GM12878 (cell line): ENCODE data around the gene GSAP. TPM values are rescaled to one million over a fixed set of nuclear protein-coding genes. Genes with fewer than 3 reads are reported as not detected.

ENCODE experiments used
- ATAC-seq: fragments of 200-7000 bp; cut with Tn5 transposase; 3 replicates; pipeline ENCODE4 v1.9.1; 2020; ENCODE audit warnings: mild to moderate bottlenecking, moderate library complexity
- BruUV-seq: library from RNA; stranded (reverse); fragments of 400-500 nt; replicated peaks from 2 replicates; lab custom pipeline; 2021; lab: Mats Ljungman, UMichigan
- CTCF ChIA-PET: fragments of 300-600 bp; sonication (Branson Sonifier 250); formaldehyde crosslinking; extraction: SDS; loops from one replicate; lab custom pipeline; 2021; ENCODE audit warnings: inconsistent platforms; lab: Yijun Ruan, JAX
- POLR2A ChIA-PET: fragments of 350-600 bp; formaldehyde crosslinking; extraction: SDS; loops from one replicate; lab custom pipeline; 2021; ENCODE audit warnings: inconsistent platforms; lab: Charles Lee
- RAD21 ChIA-PET: fragments of 300-600 bp; sonication (Branson Sonifier 250); formaldehyde crosslinking; loops from one replicate; lab custom pipeline; 2023; ENCODE audit warnings: antibody characterized with exemption; ENCODE audit not compliant: unreplicated experiment; lab: Charles Lee
- SMC1A ChIA-PET: fragments of 300-600 bp; sonication (Branson Sonifier 250); formaldehyde crosslinking; loops from one replicate; lab custom pipeline; 2023; ENCODE audit not compliant: unreplicated experiment, uncharacterized antibody; lab: Charles Lee
- DNase-seq: peaks from one replicate; pipeline ENCODE4 v3.0.0-alpha.2; 2011; ENCODE audit warnings: low read depth, low spot score
- FAIRE-seq: peaks from 3 replicates; lab custom pipeline; 2011; peaks lifted over from hg19 to GRCh38; lab: Jason Lieb, UNC
- H2AFZ ChIP-seq: 2 replicates; pipeline ENCODE4 v1.6.0; 2011; ENCODE audit warnings: low read depth, low read length, control low read depth; ENCODE audit not compliant: control insufficient read depth
- H3K27ac ChIP-seq: 2 replicates; pipeline ENCODE4 v1.5.1; 2011; ENCODE audit warnings: control low read depth; ENCODE audit not compliant: control insufficient read depth, insufficient read depth
- H3K27me3 ChIP-seq, 2 experiments: replicated peaks in 1 of 2; 2 replicates each; pipeline versions ENCODE4 v1.6.0 to v1.6.1; 2011; ENCODE audit warnings: low read length in 1 of 2; ENCODE audit not compliant: control insufficient read depth in 2 of 2, insufficient read depth in 2 of 2
- H3K36me3 ChIP-seq, 2 experiments: 2 replicates each; pipeline ENCODE4 v1.5.1; 2011; ENCODE audit warnings: low read length in 1 of 2; ENCODE audit not compliant: control insufficient read depth in 2 of 2, insufficient read depth in 2 of 2
- H3K4me1 ChIP-seq: 2 replicates; pipeline ENCODE4 v1.6.1; 2011; ENCODE audit warnings: mild to moderate bottlenecking, low read length, moderate library complexity, mixed read lengths; ENCODE audit not compliant: control insufficient read depth, insufficient read depth
- H3K4me2 ChIP-seq: 2 replicates; pipeline ENCODE4 v1.6.0; 2011; ENCODE audit warnings: control low read depth; ENCODE audit not compliant: control insufficient read depth, insufficient read depth
- H3K4me3 ChIP-seq: fragments of 200-600 bp; sonication (generic); 2 replicates; pipeline ENCODE4 v1.5.1; 2016
- H3K79me2 ChIP-seq: 2 replicates; pipeline ENCODE4 v1.6.0; 2011; ENCODE audit warnings: low read length; ENCODE audit not compliant: control insufficient read depth, insufficient read depth
- H3K9ac ChIP-seq: 2 replicates; pipeline ENCODE4 v1.8.0; 2011; ENCODE audit warnings: low read length, control low read depth, mixed read lengths; ENCODE audit not compliant: control insufficient read depth, insufficient read depth
- H3K9me3 ChIP-seq: replicated peaks from 3 replicates; pipeline ENCODE4 v1.5.1; 2011; ENCODE audit warnings: mild to moderate bottlenecking, low read length; ENCODE audit not compliant: control insufficient read depth, insufficient read depth
- H4K20me1 ChIP-seq: 2 replicates; pipeline ENCODE4 v1.6.0; 2011; ENCODE audit not compliant: control insufficient read depth, insufficient read depth
- BACH1 ChIP-seq: fragments of 450-650 bp; IDR thresholded peaks from 2 replicates; pipeline ENCODE4 v1.6.1; 2017; ENCODE audit warnings: mild to moderate bottlenecking, borderline replicate concordance
- BRCA1 ChIP-seq: IDR thresholded peaks from 2 replicates; pipeline ENCODE4 v1.6.1; 2011; ENCODE audit warnings: low read depth, low read length, improper control_type of control experiment
- CEBPB ChIP-seq, 2 experiments: fragments of 150-350 bp in 1 of 2; IDR thresholded peaks; 2 replicates each; pipeline ENCODE4 v1.6.1; 2012 to 2014; ENCODE audit warnings: low read depth in 2 of 2, low read length in 2 of 2, borderline replicate concordance in 1 of 2, inconsistent platforms in 1 of 2
- ESRRA ChIP-seq: IDR thresholded peaks from 2 replicates; pipeline ENCODE4 v1.6.1; 2012; ENCODE audit warnings: mild to moderate bottlenecking, low read length, improper control_type of control experiment
- IKZF1 ChIP-seq: fragments of 450-650 bp; conservative IDR thresholded peaks from 2 replicates; pipeline ENCODE4 v1.6.1; 2017; ENCODE audit warnings: antibody characterized with exemption, mild to moderate bottlenecking
- NR2C2 ChIP-seq: IDR thresholded peaks from 2 replicates; pipeline ENCODE4 v1.6.1; 2011; ENCODE audit warnings: borderline replicate concordance, low read depth; ENCODE audit not compliant: control insufficient read depth, insufficient read length
- NR2F1 ChIP-seq: fragments of 450-650 bp; conservative IDR thresholded peaks from 2 replicates; pipeline ENCODE4 v1.6.1; 2017; ENCODE audit warnings: mild to moderate bottlenecking
- PRDM15 ChIP-seq: fragments of 450-650 bp; formaldehyde crosslinking; IDR thresholded peaks from 2 replicates; pipeline ENCODE4 v1.4.0; 2020; ENCODE audit warnings: mild to moderate bottlenecking, moderate library complexity
- STAT1 ChIP-seq: fragments of 450-650 bp; conservative IDR thresholded peaks from 2 replicates; pipeline ENCODE4 v1.6.1; 2014; ENCODE audit warnings: antibody characterized with exemption, mild to moderate bottlenecking
- WRNIP1 ChIP-seq: IDR thresholded peaks from 2 replicates; pipeline ENCODE4 v1.6.1; 2011; ENCODE audit warnings: low read depth, low read length, improper control_type of control experiment, borderline replicate concordance
- ZBTB11 ChIP-seq: fragments of 450-650 bp; formaldehyde crosslinking; IDR thresholded peaks from 2 replicates; pipeline ENCODE4 v1.5.0; 2022; ENCODE audit warnings: mild to moderate bottlenecking, missing genetic modification characterization
- WGBS: methylation state at CpG from one replicate; pipeline ENCODE4 v1.1.6; 2016; ENCODE audit warnings: low lambda C conversion rate; ENCODE audit not compliant: insufficient replicate concordance, insufficient coverage; ENCODE audit errors: missing lambda C conversion rate; 5-methylcytosine and 5-hydroxymethylcytosine counted together
- in situ Hi-C: fragments of 300-500 bp; cut with MboI; formaldehyde crosslinking; loops from 9 replicates; pipeline ENCODE4 v1.14.3; 2018; ENCODE audit warnings: mixed read lengths
- intact Hi-C: fragments of 100-400 bp; cut with micrococcal nuclease; formaldehyde crosslinking; loops from one replicate; pipeline ENCODE4 v1.14.2; 2022; ENCODE audit not compliant: unreplicated experiment
- polyA plus RNA-seq, 11 experiments: library from polyadenylated mRNA; depleted of rRNA in 4 of 11; unstranded in 6 of 11; stranded (reverse) in 5 of 11; fragments of >200 nt; fragmentation: Nextera tagmentation in 4 of 11; fragmentation: Illumina TruSeq in 1 of 11; extraction: Ambion mirVana in 4 of 11; extraction: Trizol in 1 of 11; gene quantifications; 1 replicate in 1 of 11; 2 replicates in 10 of 11; pipeline versions ENCODE4 v1.2.1 to v1.2.3, GENCODE V29; 2011 to 2016; ENCODE audit warnings: inconsistent platforms in 2 of 11, missing spikeins in 2 of 11, low read depth in 1 of 11
- total RNA-seq, 4 experiments: library from RNA; depleted of rRNA in 3 of 4; stranded (reverse); fragments of >200 nt in 3 of 4; fragmentation: Illumina TruSeq in 1 of 4; extraction: Trizol in 1 of 4; gene quantifications; 2 replicates each; pipeline versions ENCODE4 v1.2.1 to v1.2.3, GENCODE V29; 2013 to 2021
- TF ChIP-seq, protein P1 (sequence below): fragments of 150-350 bp; IDR thresholded peaks from 2 replicates; pipeline ENCODE4 v1.6.1; 2014; ENCODE audit warnings: mild to moderate bottlenecking, low read depth, low read length

GSAP gene
- total and polyA plus RNA-seq, 10 of the 15 experiments (the other 5 are each of a cell fraction or from before 2014, with no cell fraction given) = 6.6 to 38.1 (median 21.8) TPM

DNA sequence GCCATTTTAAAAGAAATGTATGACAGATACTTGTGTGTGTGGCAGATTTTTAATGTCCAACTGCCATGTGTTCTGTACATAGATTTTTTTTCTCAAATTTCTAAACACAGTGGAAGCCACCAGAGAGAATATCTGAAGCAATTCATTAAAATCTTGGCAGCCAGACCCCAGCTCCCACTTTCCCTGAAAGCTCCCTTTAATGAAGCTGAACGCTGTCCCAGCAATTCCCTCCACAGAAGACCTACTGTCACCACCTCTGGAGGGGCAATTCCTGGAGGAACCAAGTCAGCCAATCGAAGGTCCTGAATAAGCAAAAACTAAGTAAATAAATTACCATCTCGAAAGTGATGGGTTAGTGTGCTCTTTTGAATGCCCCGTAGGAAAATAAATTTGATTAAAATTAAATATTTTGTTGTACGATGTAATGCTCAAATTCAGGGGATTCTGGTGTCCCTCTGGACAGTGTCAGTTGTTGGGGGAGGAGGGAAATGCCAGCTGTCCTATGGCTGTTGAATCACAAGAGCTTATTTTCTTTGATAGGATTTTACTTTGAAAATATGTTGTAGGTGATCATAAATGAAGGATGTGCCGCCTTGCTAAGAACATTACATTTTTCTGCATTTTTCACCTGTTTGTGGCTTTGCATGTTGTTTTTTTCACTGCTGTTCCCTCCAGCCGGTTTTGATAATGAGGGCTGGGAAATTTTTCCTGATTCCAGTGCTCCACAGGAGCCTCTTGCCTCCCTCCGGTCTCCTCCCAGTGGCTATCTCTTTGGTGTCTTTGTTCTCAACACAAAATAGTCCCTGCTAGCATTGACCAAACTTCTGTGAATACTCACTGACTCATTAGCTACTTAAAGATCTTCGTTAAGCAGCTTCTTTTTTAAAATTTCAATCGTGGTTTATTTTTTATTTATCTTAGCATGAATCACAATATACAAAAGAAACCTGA is 9.2 kb upstream of the GSAP start:
- no peaks in the 10 kb centered on the region for H4K20me1 ChIP-seq
- H3K79me2 ChIP-seq = no peaks in the 10 kb centered on the region
- 60% methylated on average over 10 of the region's 10 CpGs for WGBS
- TF ChIP-seq STAT1 (no peak), PRDM15 (no peak), BRCA1 (no peak), NR2C2 (no peak), BACH1 (no peak), CEBPB (IDR thresholded peaks at IDR 0.05; ENCODE audit: borderline replicate concordance in 1 of 2, low read depth in 2 of 2, low read length in 2 of 2) (no peak), ESRRA (no peak), WRNIP1 (no peak), ZBTB11 (CRISPR knock-in tag) (no peak), NR2F1 (no peak), IKZF1 (no peak)
- TF ChIP-seq, protein P1, sequence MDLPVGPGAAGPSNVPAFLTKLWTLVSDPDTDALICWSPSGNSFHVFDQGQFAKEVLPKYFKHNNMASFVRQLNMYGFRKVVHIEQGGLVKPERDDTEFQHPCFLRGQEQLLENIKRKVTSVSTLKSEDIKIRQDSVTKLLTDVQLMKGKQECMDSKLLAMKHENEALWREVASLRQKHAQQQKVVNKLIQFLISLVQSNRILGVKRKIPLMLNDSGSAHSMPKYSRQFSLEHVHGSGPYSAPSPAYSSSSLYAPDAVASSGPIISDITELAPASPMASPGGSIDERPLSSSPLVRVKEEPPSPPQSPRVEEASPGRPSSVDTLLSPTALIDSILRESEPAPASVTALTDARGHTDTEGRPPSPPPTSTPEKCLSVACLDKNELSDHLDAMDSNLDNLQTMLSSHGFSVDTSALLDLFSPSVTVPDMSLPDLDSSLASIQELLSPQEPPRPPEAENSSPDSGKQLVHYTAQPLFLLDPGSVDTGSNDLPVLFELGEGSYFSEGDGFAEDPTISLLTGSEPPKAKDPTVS = no peak
- peak overlapping the region; percentile 54; the same call in 1 of the 2 replicates for H3K4me3 ChIP-seq
- POLR2A ChIA-PET = interaction anchor here (0.7 to 1.7 kb wide), 9 partner anchors 9 to 198 kb away, joined by 3 to 15 read pairs (median 4); partner anchors contain the start of gene GSAP
- peak overlapping the region; percentile 53 for H2AFZ ChIP-seq
- no TSS peak for BruUV-seq
- peaks cover 27% of the 10 kb centered on the region for H3K4me1 ChIP-seq
- H3K9me3 ChIP-seq = no peaks in the 10 kb centered on the region
- FAIRE-seq = no peak
- H3K27ac ChIP-seq = peak overlapping the region; percentile 78
- no peak for DNase-seq
- peak overlapping the region; percentile 54; the same call in 1 of the 2 replicates for H3K9ac ChIP-seq
- CTCF ChIA-PET = interaction anchor here (0.7 to 6.3 kb wide), 6 partner anchors 10 to 178 kb away, joined by 3 to 59 read pairs (median 4); partner anchors contain the start of gene GSAP
- no peaks in the 10 kb centered on the region for H3K27me3 ChIP-seq
- intact Hi-C loops = loop anchor here (2.0 kb wide), 1 partner anchor 39 kb away; no protein-coding TSS in a partner anchor
- SMC1A ChIA-PET = interaction anchor here (0.6 to 6.7 kb wide), 23 partner anchors 9 to 178 kb away, joined by 3 to 68 read pairs (median 4); partner anchors contain the start of gene GSAP
- RAD21 ChIA-PET = interaction anchor here (0.6 to 4.9 kb wide), 12 partner anchors 9 to 133 kb away, joined by 3 to 32 read pairs (median 4); partner anchors contain the start of gene GSAP
- peak overlapping the region; percentile 75 for H3K4me2 ChIP-seq
- ATAC-seq = peak; percentile 61
- in situ Hi-C loops = no loop called here
- H3K36me3 ChIP-seq = no peaks in the 10 kb centered on the region
